Measurements from ENCODE around the gene TULP3.
"Not testable (repeated sequence)": the region's sequence is repeated elsewhere in the genome, so short reads cannot be mapped to it uniquely, and the experiment has no call there.

Gene TULP3, protein sequence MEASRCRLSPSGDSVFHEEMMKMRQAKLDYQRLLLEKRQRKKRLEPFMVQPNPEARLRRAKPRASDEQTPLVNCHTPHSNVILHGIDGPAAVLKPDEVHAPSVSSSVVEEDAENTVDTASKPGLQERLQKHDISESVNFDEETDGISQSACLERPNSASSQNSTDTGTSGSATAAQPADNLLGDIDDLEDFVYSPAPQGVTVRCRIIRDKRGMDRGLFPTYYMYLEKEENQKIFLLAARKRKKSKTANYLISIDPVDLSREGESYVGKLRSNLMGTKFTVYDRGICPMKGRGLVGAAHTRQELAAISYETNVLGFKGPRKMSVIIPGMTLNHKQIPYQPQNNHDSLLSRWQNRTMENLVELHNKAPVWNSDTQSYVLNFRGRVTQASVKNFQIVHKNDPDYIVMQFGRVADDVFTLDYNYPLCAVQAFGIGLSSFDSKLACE

DNA sequence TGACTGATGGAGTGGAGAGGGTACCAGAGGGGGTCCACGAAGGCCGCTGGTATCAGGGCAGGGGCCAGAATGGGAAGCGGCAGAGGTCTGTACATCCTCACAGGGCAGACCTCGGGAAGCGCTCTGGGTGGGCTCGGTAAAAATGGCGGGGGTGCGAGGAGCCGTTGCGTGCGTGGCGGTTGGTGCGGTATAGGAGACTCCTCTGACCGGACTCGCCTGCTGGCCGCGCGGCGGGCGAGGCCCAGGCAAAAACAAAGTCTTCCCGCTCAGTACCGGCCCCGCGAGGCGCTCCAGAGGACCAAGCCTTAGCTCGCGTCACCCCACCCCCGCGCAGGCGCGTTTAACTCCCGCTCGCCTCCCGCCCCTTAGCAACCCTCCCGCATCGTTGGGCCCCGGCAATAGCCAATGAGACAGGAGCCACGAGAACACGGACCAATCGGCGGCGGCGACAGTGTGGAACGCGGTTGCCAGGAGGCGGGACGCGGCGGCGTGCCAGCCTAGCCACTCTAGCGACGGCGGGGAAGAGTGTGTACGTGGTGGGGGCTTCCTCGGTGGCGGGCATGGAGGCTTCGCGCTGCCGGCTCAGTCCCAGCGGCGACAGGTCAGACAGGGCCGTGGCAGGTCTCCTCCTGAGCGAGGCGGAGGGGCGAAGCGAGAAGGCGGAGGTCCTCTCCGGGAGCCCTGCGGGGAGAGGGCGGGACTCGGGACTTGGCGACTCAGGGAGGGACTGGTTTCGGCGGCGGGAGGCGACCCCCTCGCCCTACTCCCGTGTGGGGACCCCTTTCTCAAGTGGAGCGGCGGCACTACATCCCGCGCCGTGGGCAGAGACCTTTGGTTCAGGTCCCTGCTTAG, at the start of gene TULP3:
TSS of gene TULP3 (plus strand) at position 504 of the 852 bp plus-strand sequence. CDS start at position 561, 57 bp downstream.
- in situ Hi-C loops (cut with MboI; ENCODE audit: low sequenced_read_pairs): no loop called here

DNA sequence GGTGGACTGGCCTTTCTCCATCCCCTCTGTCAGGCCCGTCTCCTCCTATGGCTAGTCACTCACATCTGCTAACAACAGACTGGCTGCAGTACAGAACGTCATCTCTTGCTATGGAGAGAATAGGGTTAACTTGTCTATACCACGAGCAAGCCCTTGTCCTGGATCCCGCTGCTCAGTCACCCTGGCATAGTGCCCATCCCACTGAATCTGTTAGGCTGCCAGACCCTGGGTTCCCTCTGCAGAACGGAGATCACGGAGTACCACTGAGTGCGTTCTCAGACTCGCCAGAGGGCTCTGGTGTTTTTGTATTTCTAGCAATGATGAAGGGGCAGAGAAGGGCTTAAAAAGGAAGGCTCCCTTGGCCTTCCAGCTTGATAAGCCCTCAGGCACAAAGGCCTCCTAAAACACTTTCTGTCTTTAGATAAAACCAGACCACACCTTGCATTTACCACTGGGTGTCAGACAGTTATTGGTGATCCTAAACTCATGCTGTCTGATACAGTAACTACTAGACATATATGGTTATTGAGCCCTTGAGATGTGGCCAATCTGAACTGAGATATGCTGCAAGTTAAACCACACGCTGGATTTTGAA, 49.5 kb upstream of the TULP3 start:
- in situ Hi-C loops (cut with MboI; ENCODE audit: low sequenced_read_pairs): no loop called here

DNA sequence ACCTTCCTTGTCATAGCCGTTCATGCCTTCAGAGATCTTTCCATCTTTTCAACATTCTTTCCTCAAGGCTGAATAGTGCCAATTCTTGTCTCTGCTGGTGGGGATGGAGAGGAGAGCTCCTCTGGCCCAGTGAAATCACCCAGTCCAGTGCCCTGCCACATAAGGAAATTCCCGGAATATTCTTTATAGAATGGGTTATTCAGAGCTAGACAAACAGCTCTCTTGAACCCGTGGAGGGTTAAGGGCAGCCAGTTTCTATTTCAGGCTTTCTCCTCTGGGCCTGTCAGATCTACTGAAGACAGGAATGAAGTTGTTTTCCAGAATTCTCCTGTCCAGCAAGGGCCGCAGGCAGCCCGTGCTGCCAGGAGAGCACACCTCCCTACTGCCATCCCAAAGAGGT, 47.7 kb upstream of the TULP3 start:
- in situ Hi-C loops (cut with MboI; ENCODE audit: low sequenced_read_pairs): no loop called here

DNA sequence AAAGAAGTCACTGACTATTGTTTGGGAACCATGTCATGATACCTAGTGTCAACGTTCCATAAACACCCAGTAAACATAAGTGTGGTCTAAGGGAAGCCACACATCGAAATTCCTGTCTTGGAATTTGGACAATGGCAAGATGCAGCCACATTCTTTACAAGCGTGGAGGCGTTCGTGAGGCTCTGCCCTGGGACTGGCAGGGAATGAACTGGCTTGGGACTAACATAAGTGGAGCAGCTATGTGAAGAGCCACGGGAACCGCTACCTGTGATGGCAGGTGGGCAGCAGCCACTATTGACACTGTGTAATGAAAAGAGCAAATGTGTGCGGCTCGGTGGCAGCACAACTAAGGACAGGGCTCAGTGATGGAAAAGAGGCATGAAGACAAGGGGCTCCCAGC, 45.9 kb upstream of the TULP3 start:
- in situ Hi-C loops (cut with MboI; ENCODE audit: low sequenced_read_pairs): no loop called here

DNA sequence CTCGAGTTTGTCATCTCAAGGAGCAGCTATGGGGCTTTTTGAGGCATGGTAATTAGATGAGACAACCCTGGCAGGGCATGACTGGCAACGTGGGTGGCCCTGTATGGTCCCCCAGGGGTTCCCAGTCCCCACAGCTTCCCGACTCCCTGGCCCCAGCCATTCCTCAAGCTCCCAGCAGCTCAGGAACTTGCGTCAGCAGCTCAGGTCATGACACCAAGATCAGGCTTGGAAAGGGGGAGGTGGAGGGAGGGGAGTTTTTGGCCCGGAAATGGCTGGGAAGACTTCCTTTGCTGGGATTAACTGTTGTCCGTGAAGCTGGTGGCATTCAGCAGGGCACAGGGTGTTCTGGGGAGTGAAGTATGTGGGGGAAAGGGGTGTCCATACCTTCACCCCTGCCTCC, 45.4 kb upstream of the TULP3 start:
- in situ Hi-C loops (cut with MboI; ENCODE audit: low sequenced_read_pairs): no loop called here

DNA sequence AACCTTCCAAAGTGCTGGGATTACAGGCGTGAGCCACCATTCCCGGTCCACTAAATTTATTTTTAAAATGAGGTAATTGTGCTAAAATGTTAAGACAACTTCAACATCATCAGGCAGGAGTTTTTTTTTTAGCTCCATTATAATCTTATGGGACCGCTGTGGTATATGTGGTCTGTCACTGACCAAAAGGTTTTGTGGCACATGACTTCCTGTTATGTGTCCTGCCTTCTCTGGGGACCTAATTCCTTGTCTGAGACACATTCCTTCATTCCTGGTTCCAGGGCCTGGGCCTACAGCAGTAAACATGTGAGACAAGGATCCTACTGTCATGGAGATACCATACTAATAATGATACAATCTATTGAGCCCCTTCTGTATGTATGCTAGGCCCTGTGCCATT, 38.8 kb upstream of the TULP3 start:
- in situ Hi-C loops (cut with MboI; ENCODE audit: low sequenced_read_pairs): no loop called here

DNA sequence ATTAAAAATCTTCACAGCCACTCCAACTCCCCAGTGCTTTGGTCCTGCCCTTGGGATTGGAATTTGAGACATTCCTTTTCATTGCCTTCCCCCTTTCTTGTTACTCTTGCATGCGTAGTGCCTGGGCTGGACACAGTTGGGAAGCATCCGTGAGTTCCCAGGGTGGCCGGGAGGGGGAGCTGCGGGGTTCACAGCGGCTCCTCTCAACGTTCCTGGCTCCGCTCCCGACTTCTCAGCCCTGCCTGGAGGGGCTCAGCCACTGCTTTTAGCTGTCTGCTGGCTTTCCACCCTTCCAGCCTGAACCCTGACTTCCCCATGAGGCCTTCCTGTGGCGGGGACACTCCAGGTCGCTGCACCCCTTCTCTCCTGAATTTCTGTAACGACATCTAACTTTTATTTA, 37.1 kb upstream of the TULP3 start:
- in situ Hi-C loops (cut with MboI; ENCODE audit: low sequenced_read_pairs): no loop called here

DNA sequence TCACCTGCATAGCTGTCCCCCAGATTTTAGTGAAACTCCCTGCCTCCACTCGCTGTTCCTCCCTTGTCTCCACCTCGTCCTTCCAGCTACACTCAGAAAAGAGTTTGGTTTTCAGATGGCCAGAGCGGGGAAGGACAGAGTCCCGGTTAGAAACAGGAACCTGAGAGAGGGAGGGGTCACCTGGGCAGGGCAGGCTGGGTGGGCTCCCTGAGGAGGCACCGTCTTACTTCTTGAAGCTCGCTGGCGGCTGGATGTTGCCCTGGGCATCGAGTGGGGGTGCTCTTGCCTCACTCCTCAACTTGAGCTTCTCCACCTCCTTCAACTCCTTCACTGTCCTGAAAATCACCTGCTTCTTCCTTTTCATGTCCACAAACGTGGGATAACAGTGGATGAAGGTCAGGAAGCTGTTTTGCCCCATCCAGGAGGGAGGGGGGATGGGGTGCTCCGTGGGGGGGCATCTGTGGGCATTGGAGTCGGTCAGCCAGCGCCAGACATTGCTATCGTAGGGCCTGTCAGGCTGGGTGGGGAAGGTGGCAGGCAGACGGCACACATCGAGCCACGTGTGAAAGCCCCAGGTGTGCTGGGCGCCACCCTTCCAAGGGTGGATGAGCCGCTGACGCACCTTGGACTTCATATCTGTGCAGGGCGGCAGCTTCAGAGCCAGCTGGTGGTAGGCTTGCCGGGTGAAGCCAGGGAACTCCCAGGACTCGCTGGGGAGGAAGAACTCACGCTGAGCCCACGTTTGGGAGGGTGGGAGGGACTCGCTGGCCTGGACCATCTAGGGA, 35.8 kb upstream of the TULP3 start:
- in situ Hi-C loops (cut with MboI; ENCODE audit: low sequenced_read_pairs): no loop called here

DNA sequence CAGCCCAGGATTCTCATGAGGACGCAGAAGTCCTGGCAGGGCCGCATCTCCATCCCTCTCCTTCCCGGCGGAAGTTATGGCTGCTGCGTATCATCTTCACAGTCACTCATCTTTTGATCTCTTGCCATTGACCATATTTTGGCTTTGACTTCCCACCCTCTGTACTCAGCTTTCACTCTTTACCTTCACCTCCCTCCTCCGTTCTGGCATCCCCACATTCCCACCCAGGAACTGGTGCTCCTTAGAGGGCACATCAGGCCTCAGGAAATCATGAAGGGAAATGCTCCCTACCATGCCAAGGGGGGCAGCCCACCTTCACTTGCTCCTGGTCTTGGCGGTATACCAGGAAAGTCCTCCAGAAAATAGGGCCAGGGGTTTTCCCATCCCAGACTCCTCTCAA, 35.1 kb upstream of the TULP3 start:
- in situ Hi-C loops (cut with MboI; ENCODE audit: low sequenced_read_pairs): no loop called here

DNA sequence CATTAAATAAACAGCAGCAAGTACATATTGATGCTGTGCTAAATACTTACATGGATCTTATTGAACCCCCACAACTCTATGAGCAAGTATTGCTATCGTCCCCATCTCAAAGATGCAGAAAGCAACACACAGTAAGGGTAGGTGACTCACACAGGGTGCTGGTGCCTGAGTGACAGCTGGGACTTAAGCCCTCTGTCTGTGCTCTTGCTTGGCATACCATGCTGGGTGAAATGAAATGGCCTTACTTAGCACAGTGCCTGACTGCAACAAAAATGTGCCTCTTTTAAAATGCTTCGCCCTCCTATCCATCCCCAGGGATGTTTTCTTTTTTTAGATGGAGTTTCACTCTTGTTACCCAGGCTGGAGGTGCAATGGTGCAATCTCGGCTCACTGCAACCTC, 34.6 kb upstream of the TULP3 start:
- in situ Hi-C loops (cut with MboI; ENCODE audit: low sequenced_read_pairs): no loop called here

DNA sequence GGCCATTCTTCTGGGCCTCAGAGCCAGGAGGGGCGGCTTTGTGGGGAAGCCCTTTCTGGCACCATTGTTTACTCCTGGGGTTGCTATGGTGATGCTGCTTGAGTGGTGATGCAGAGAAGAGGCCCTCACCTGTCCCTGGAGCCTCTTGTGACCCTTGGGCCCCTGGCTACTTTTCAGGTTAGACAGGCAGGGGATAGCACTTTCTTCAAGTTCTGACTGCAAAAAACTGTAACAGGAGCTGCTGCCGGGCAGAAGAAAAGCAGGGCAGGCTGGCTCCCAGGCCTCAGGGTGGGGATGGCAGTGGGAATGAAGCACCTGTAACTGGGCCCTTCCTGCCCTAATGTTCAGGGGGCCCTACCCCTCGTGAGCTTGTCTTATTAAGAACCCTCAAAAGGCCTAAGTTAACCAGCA, 33.7 kb upstream of the TULP3 start, which contains the start of gene TEX52:
TSS of gene TEX52 (minus strand) at position 19 of the 411 bp plus-strand sequence. CDS start at position 6, 13 bp downstream.
- in situ Hi-C loops (cut with MboI; ENCODE audit: low sequenced_read_pairs): no loop called here

DNA sequence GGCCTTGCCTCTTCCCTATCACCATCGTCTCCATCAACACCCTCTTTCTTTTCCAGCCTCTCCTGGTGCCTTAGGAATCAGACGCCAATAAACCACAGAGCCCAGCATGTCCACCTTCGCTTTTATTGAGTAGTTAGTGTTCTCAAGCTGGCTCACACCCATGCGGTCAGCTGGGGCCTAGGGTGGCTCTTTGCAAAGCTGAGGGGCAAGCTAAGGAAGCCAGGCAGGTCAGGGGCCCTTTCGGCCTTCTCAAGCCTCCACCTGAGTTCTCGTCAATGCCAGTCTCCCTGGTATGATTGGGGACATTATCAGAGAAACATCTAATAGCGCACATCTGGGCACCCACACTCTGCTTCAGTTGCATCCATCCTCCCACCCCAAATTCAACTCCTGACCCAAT, 33.1 kb upstream of the TULP3 start:
- in situ Hi-C loops (cut with MboI; ENCODE audit: low sequenced_read_pairs): no loop called here

DNA sequence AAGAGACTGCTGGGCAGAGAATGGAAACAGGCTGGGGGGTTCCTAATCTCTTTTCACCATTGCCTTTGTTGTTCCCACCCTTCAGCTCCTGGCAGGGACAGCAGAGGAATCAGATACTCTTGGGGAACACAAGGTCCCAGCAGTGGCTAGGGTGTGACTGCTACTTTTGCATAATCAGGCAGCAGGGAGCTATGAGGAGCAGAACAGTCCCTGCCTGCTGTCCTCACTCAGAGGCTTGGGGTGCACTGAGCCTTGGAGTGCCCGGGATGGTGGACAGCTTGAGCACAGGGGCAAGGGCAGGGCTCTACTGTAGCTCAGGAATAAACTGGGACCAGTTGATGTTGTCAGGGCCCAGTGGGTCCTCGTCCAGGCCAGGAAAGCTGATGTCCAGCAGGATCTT, 32.4 kb upstream of the TULP3 start:
- in situ Hi-C loops (cut with MboI; ENCODE audit: low sequenced_read_pairs): no loop called here

DNA sequence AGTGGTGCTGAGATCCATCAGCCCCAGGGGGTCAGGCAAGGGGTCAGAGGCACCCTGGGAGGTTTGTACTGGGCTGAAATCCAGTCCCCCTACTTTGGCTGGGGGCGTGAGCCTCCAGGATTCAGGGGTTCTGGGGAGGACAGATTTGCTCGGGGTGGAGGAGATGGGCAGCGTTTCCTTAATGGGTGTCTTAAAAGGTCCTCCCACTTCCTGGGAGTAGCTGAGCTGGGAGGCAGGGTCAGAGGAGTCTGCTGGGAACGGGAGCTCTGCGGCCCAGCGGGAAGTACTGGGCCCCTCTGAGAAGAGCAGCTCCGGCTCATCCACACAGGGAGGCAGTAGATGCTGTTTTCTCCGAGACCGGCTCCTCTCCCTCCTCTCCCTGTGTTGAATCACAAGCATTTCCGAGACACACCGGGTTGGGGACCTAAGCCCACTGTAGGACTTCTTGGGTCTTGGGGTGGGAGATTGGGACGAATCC, 31.7 kb upstream of the TULP3 start:
- in situ Hi-C loops (cut with MboI; ENCODE audit: low sequenced_read_pairs): no loop called here

DNA sequence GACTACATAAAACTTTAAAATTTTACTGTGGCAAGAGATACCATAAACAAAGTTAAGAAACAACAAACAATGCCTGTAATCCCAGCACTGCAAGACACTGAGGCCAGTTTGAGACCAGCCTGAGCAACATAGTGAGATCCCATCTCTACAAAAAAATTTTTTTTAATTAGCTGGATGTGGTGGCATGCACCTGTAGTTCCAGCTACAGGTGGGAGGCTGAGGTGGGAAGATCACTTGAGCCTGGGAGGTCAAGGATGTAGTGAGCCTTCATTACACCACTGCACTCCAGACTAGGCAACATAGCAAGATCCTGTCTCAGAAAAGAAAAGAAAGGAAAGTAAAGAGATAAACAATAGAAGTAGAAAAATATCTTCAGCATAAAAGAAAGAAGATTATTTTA, 30.5 kb upstream of the TULP3 start:
- in situ Hi-C loops (cut with MboI; ENCODE audit: low sequenced_read_pairs): no loop called here

DNA sequence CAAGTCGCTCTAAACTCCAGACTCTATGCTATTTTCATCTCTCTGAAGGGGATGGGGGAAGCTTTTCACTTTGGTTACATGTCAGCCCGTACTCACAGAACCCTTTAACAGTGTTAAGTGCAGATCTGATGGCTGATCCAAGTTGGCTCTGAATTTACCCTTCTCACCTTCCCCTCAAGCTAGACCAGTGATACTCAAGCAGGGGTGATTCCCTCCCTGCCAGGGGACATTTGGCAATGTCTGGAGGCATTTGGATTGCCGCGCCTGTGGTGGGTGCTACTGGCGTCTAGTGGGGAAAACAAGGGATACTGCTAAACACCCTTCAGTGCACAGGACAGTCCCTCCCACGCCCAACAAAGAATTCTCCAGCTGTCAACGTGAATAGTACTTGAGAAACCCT, 27.8 kb upstream of the TULP3 start:
- in situ Hi-C loops (cut with MboI; ENCODE audit: low sequenced_read_pairs): no loop called here

DNA sequence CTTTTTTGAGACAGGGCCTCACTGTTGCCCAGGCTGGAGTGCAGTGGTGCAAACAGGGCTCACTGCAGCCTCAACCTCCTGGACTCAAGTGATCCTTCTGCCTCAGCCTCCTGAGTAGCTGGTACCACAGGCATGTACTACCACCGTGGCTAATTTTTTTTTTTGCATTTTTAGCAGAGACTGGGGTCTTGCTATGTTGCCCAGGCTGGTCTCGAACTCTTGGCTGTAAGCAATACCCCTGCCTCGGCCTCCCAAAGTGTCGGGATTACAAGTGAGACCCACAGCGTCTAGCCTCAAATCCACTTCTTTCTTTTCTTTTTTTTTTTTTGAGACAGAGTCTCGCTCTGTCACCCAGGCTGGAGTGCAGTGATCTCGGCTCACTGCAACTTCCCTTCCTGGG, 27.3 kb upstream of the TULP3 start:
- in situ Hi-C loops (cut with MboI; ENCODE audit: low sequenced_read_pairs): not testable (repeated sequence)

DNA sequence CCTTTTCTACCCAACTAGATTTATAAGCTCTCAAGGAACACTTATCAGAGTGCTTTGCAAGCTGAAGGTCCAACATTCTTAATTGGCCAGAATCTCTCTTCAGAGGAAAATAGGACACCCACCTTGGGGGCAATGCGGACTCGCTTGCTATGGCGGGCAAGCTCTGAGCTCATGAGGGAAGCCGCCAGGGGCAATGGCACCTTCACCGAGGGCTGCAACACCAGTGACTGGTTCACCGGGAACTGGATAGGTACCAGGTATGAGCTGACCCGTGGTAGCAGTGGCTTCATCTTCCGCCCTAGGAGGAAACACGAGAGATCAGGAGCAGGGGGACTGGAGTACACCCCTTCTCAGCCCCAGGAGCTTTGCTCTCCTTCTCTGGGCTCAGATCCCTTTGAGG, 26.5 kb upstream of the TULP3 start:
- in situ Hi-C loops (cut with MboI; ENCODE audit: low sequenced_read_pairs): no loop called here

DNA sequence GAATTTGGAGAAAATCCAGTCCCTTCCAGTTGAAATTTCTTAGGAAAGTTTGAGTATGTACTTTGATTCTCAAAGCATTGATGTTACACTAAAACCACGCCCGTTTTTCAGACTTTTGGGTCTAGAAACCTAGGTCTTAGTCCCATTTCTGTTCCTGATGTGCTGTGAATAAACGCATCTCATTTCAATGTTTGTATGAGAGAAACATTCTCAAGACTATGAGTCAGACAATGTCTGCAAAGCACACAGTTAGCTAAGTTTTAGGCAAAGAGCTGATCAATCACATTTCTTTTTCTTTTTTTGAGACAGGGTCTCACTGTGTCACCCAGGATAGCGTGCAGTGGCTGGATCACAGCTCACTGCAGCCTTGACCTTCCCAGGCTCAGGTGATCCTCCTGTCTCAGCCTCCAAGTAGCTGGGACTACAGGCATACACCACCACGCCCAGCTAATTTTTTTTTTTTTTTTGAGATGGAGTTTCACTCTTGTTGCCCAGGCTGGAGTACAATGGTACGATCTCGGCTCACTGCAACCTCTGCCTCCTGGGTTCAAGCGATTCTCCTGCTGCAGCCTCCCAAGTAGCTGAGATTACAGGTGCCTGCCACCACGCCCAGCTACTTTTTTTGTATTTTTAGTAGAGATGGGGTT, 21.6 kb upstream of the TULP3 start:
- in situ Hi-C loops (cut with MboI; ENCODE audit: low sequenced_read_pairs): not testable (repeated sequence)

DNA sequence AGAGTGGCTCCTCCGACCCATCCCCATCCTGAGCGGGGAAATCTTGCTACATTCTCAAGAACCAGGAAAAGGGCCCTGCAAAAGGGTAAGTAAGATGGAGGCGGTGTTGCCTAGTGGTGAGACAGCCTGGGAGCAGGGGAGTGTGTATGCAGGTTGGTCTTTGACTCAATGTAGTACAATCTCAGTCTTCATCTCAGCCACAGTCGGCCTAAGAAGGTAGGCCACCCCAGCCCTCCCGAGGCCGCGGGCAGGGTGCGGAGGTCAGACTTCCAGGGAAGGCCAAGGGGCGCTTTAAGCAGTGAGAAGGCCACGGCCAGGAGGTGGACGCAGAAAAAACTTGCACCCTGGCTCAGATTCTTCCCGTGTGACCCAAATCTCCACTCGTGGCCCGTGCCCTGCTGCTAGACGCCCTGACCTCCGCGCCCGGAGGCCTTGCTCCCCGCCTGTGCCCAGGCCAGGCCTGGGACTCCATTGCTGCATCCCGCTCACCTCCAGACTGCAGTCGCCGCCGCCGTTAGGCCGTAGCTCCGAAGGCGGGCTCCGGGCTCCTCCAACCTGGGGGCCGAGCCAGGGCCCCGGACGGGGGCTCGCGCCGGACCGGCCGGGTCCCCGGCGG, 14.2 kb upstream of the TULP3 start:
- in situ Hi-C loops (cut with MboI; ENCODE audit: low sequenced_read_pairs): no loop called here

All from HL-60/S4 treated with retinoic acid at 250 ng/mL for 4 days and 3 days (cell line).